ENCODE measurements around the gene SLC11A2. TPM values are rescaled to one million over a fixed set of nuclear protein-coding genes. Genes with fewer than 3 reads are reported as not detected.
"Not testable (repeated sequence)": the region's sequence is repeated elsewhere in the genome, so short reads cannot be mapped to it uniquely, and the experiment has no call there.

SLC11A2 gene
- total RNA-seq, 2 donors from 2014 or later, result 34.4 to 38.4 TPM

GRCh38 chr12:50984586-50985298 is 41.4 kb downstream of the SLC11A2 start:
- Mint-ChIP-seq H3K36me3 (peaks cover 0 to 12% of the 10 kb centered on the region in 2 donors), H3K9me3 (no peaks in the 10 kb centered on the region), H3K27ac (peak overlapping the region in 1 of 2 donors; percentile 28)
- ATAC-seq, result peak; percentile 31 to 56
- no peak for DNase-seq (ENCODE audit: low spot score in 2 of 2)

- Mint-ChIP-seq H3K36me3 (peaks cover 0 to 18% of the 10 kb centered on the region in 2 donors), H3K9me3 (no peaks in the 10 kb centered on the region), H3K27ac (no peak overlapping the region)
- DNase-seq (ENCODE audit: low spot score in 2 of 2), result no peak
- no peak for ATAC-seq
These were observed 44.6 kb downstream of the SLC11A2 start for GRCh38 chr12:50981319-50982239.

- Mint-ChIP-seq H3K36me3 (peaks cover 0 to 24% of the 10 kb centered on the region in 2 donors), H3K27ac (no peak overlapping the region), H3K9me3 (no peaks in the 10 kb centered on the region)
- DNase-seq (ENCODE audit: low spot score in 2 of 2) (no peak), ATAC-seq (no peak)
These were observed 45.6 kb downstream of the SLC11A2 start for GRCh38 chr12:50980545-50980944.

- ATAC-seq, result peak; percentile 43 to 91
- H3K36me3 Mint-ChIP-seq, result peaks cover 0 to 30% of the 10 kb centered on the region in 2 donors
- H3K9me3 Mint-ChIP-seq, result no peaks in the 10 kb centered on the region
- peak overlapping the region; percentile 22 to 99 for H3K27ac Mint-ChIP-seq
- DNase-seq (ENCODE audit: low spot score in 2 of 2), result peak in 1 of 2 donors; percentile 30
These were observed 46.7 kb downstream of the SLC11A2 start for GRCh38 chr12:50979369-50980052.

GRCh38 chr12:50971946-50972345 is 54.2 kb downstream of the SLC11A2 start:
- no peak for DNase-seq (ENCODE audit: low spot score in 2 of 2)
- no peak for ATAC-seq
- H3K27ac Mint-ChIP-seq, result no peak overlapping the region
- peaks cover 21 to 24% of the 10 kb centered on the region in 2 donors for H3K36me3 Mint-ChIP-seq
- peaks cover 0 to 4% of the 10 kb centered on the region in 2 donors for H3K9me3 Mint-ChIP-seq

GRCh38 chr12:50964432-50964831 is 61.8 kb downstream of the SLC11A2 start:
- Mint-ChIP-seq H3K36me3 (peaks cover 0 to 4% of the 10 kb centered on the region in 2 donors), H3K27ac (no peak overlapping the region), H3K9me3 (no peaks in the 10 kb centered on the region)
- ATAC-seq (no peak), DNase-seq (ENCODE audit: low spot score in 2 of 2) (no peak)

GRCh38 chr12:50961708-50962107 is 64.5 kb downstream of the SLC11A2 start:
- no peak overlapping the region for H3K27ac Mint-ChIP-seq
- no peak for ATAC-seq
- no peaks in the 10 kb centered on the region for H3K9me3 Mint-ChIP-seq
- peaks cover 0 to 4% of the 10 kb centered on the region in 2 donors for H3K36me3 Mint-ChIP-seq
- DNase-seq (ENCODE audit: low spot score in 2 of 2), result no peak

GRCh38 chr12:50960130-50960529 is 66.1 kb downstream of the SLC11A2 start:
- DNase-seq (ENCODE audit: low spot score in 2 of 2) (no peak), ATAC-seq (no peak)
- H3K27ac Mint-ChIP-seq, result no peak overlapping the region
- no peaks in the 10 kb centered on the region for H3K9me3 Mint-ChIP-seq
- H3K36me3 Mint-ChIP-seq, result no peaks in the 10 kb centered on the region

GRCh38 chr12:50955697-50956096 is 70.5 kb downstream of the SLC11A2 start:
- H3K9me3 Mint-ChIP-seq, result no peaks in the 10 kb centered on the region
- DNase-seq (ENCODE audit: low spot score in 2 of 2) (no peak), ATAC-seq (no peak)
- H3K36me3 Mint-ChIP-seq, result no peaks in the 10 kb centered on the region
- no peak overlapping the region for H3K27ac Mint-ChIP-seq

- DNase-seq (ENCODE audit: low spot score in 2 of 2) (no peak), ATAC-seq (no peak)
- Mint-ChIP-seq H3K27ac (no peak overlapping the region), H3K36me3 (no peaks in the 10 kb centered on the region), H3K9me3 (no peaks in the 10 kb centered on the region)
These were observed 70.9 kb downstream of the SLC11A2 start for GRCh38 chr12:50955288-50955687.

- not testable (repeated sequence) for H3K27ac Mint-ChIP-seq; H3K9me3 Mint-ChIP-seq; ATAC-seq; H3K36me3 Mint-ChIP-seq; DNase-seq (ENCODE audit: low spot score in 2 of 2)
These were observed 71.4 kb downstream of the SLC11A2 start for GRCh38 chr12:50954789-50955188.

- Mint-ChIP-seq H3K27ac (peak overlapping the region in 1 of 2 donors; percentile 22), H3K36me3 (no peaks in the 10 kb centered on the region), H3K9me3 (peaks cover 0 to 2% of the 10 kb centered on the region in 2 donors)
- ATAC-seq (no peak), DNase-seq (ENCODE audit: low spot score in 2 of 2) (no peak)
These were observed 73.1 kb downstream of the SLC11A2 start for GRCh38 chr12:50953047-50953446.

GRCh38 chr12:50952510-50952909 is 73.7 kb downstream of the SLC11A2 start, which contains the start of gene HIGD1C:
Gene HIGD1C, plus strand, starts transcription at chr12:50952544. Its CDS starts 1,455 bp downstream, at chr12:50953999.
- no peaks in the 10 kb centered on the region for H3K36me3 Mint-ChIP-seq
- DNase-seq (ENCODE audit: low spot score in 2 of 2), result no peak
- no peak for ATAC-seq
- H3K9me3 Mint-ChIP-seq, result peaks cover 0 to 4% of the 10 kb centered on the region in 2 donors
- H3K27ac Mint-ChIP-seq, result peak within 1 kb of the TSS in 1 of 2 donors; percentile 22

- Mint-ChIP-seq H3K36me3 (no peaks in the 10 kb centered on the region), H3K9me3 (peaks cover 0 to 4% of the 10 kb centered on the region in 2 donors), H3K27ac (peak overlapping the region in 1 of 2 donors; percentile 8)
- ATAC-seq (no peak), DNase-seq (ENCODE audit: low spot score in 2 of 2) (no peak)
These were observed 75.1 kb downstream of the SLC11A2 start for GRCh38 chr12:50951112-50951511.

GRCh38 chr12:50949801-50950302 is 76.3 kb downstream of the SLC11A2 start:
- DNase-seq (ENCODE audit: low spot score in 2 of 2), result no peak
- Mint-ChIP-seq H3K9me3 (peaks cover 0 to 4% of the 10 kb centered on the region in 2 donors), H3K36me3 (no peaks in the 10 kb centered on the region), H3K27ac (no peak overlapping the region)
- ATAC-seq, result no peak

- Mint-ChIP-seq H3K27ac (no peak overlapping the region), H3K9me3 (peaks cover 0 to 4% of the 10 kb centered on the region in 2 donors), H3K36me3 (no peaks in the 10 kb centered on the region)
- ATAC-seq, result no peak
- no peak for DNase-seq (ENCODE audit: low spot score in 2 of 2)
These were observed 77.4 kb downstream of the SLC11A2 start for GRCh38 chr12:50948798-50949197.

Measured in activated naive CD4-positive, alpha-beta T cell treated with anti-CD3 and anti-CD28 coated beads, Interleukin-2, amount 50 U/mL, for 72 hours (primary cell).